Adrenal gland (tissue), 5 donors: ENCODE measurements around the gene REPS1.

Source experiments
- POLR2A ChIP-seq, 2 donors: fragments of 450-650 bp; IDR thresholded peaks; one replicate each; pipeline ENCODE4 v1.6.1; 2017; ENCODE audit warnings: antibody characterized with exemption in 2 of 2, mild to moderate bottlenecking in 2 of 2, moderate library complexity in 1 of 2
- TF ChIP-seq, protein P1 (sequence below), 6 experiments: fragments of 450-650 bp in 4 of 6; fragments of 200-600 bp in 2 of 6; sonication (generic) in 1 of 6; IDR thresholded peaks; 1 replicate in 5 of 6; 2 replicates in 1 of 6; pipeline versions ENCODE4 v1.5.1 to v1.8.0; 2016 to 2021; ENCODE audit warnings: antibody characterized with exemption in 6 of 6, mild to moderate bottlenecking in 2 of 6, moderate library complexity in 1 of 6
- donor health status: DM: no; HTN: no; CAD: no.

DNA sequence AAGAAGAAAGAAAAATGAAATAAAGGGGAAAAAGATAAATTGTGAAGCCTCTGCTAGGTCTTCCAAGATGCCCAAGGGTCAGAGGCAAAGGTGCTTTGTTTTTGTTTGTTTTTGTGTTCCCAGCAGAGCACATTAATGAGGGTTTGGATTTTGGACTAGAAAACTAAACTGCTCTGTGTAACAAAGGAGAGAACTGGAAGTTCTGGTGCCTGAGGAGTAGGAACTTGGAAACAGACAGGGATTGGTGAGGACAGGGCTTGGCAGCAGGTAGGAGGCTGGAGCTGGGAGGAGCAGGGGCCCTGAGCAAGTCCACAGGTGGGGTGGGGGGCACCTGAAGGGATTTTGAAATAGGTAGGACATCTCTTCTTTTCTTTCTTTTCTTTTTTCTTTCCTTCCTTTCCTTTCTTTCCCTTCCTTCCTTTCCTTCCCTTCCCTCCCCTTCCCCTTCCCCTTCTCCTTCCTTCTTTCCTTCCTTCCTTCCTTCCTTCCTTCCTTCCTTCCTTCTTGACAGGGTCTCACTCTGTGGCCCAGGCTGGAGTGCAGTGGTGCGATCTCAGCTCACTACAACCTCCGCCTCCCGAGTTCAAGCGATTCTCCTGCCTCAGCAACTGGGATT, 25.2 kb upstream of the REPS1 start:
- TF ChIP-seq, protein P1, sequence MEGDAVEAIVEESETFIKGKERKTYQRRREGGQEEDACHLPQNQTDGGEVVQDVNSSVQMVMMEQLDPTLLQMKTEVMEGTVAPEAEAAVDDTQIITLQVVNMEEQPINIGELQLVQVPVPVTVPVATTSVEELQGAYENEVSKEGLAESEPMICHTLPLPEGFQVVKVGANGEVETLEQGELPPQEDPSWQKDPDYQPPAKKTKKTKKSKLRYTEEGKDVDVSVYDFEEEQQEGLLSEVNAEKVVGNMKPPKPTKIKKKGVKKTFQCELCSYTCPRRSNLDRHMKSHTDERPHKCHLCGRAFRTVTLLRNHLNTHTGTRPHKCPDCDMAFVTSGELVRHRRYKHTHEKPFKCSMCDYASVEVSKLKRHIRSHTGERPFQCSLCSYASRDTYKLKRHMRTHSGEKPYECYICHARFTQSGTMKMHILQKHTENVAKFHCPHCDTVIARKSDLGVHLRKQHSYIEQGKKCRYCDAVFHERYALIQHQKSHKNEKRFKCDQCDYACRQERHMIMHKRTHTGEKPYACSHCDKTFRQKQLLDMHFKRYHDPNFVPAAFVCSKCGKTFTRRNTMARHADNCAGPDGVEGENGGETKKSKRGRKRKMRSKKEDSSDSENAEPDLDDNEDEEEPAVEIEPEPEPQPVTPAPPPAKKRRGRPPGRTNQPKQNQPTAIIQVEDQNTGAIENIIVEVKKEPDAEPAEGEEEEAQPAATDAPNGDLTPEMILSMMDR (IDR thresholded peaks at IDR 0.05): no peak
- TF ChIP-seq POLR2A (IDR thresholded peaks at IDR 0.05): no peak
